Thyroid gland (tissue), 4 donors: Measurements from ENCODE around the gene WNT9B. TPM values are rescaled to one million over a fixed set of nuclear protein-coding genes. Genes with fewer than 3 reads are reported as not detected.

Source experiments
- DNase-seq, 2 donors: peaks; one replicate each; pipeline ENCODE4 v3.0.0-alpha.2; 2019
- H3K27ac ChIP-seq, 3 donors: fragments of 200-600 bp; sonication (generic); 1 replicate in 2 of 3; 2 replicates in 1 of 3; pipeline ENCODE4 v1.5.1; 2016 to 2019; ENCODE audit warnings: mild to moderate bottlenecking in 1 of 3, moderate library complexity in 1 of 3
- H3K27me3 ChIP-seq: fragments of 200-600 bp; sonication (generic); one replicate; pipeline ENCODE4 v1.5.1; 2019
- H3K36me3 ChIP-seq, 2 donors: fragments of 200-600 bp; sonication (generic); one replicate each; pipeline ENCODE4 v1.5.1; 2016 to 2019
- H3K4me1 ChIP-seq, 2 donors: fragments of 200-600 bp; sonication (generic); one replicate each; pipeline ENCODE4 v1.5.1; 2017 to 2019
- H3K4me3 ChIP-seq, 3 donors: fragments of 200-600 bp; sonication (generic); replicated peaks in 1 of 3; 1 replicate in 2 of 3; 2 replicates in 1 of 3; pipeline ENCODE4 v1.5.1; 2016; ENCODE audit warnings: mild to moderate bottlenecking in 1 of 3
- H3K9me3 ChIP-seq: fragments of 200-600 bp; sonication (generic); one replicate; pipeline ENCODE4 v1.5.1; 2017
- POLR2A ChIP-seq, 2 donors: fragments of 450-650 bp; IDR thresholded peaks; one replicate each; pipeline ENCODE4 v1.6.1; 2017; ENCODE audit warnings: antibody characterized with exemption in 2 of 2, mild to moderate bottlenecking in 2 of 2, moderate library complexity in 1 of 2
- WGBS, 2 donors: methylation state at CpG; one replicate each; pipeline ENCODE4 v1.1.5; 2017; 5-methylcytosine and 5-hydroxymethylcytosine counted together
- intact Hi-C: fragments of 100-400 bp; cut with DNase I; formaldehyde crosslinking; loops from one replicate; pipeline ENCODE4 v1.15.1; 2023
- total RNA-seq, 4 donors: library from RNA; depleted of rRNA; stranded (reverse); fragments of >200 nt; gene quantifications; one replicate each; pipeline ENCODE4 v1.2.3, GENCODE V29; 2016
- TF ChIP-seq, protein P1 (sequence below), 6 experiments: fragments of 200-600 bp in 3 of 6; fragments of 450-650 bp in 3 of 6; sonication (generic) in 3 of 6; IDR thresholded peaks; one replicate each; pipeline ENCODE4 v1.5.1; 2016 to 2019; ENCODE audit warnings: antibody characterized with exemption in 6 of 6, mild to moderate bottlenecking in 2 of 6, inconsistent platforms in 1 of 6, moderate library complexity in 1 of 6

Gene WNT9B
- total RNA-seq, 4 donors from 2014 or later, result 1.2 TPM; not detected in 3

DNA sequence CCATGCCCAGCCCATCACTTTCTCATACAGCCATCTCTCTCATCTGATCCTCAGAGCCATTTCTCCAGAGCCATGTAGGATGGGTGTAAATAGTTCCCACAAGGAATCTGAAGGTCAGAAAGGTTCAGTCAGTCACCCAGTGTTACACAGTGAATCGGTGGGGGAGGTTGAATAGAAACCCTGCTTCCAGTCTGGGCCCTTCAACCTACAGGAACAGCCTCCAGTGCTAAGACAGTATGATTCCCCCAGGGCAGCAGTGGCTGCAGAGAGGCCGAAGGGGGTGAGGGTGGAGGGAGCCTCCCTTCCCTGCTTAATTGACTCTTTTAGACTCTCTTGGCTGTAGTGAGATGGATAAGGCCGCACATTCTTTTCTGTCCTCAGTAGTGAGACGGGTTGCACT is 3.6 kb downstream of the WNT9B start:
- WGBS, 2 donors, result 70 to 82% methylated on average over 4 of the region's 4 CpGs
- peaks cover 5% of the 10 kb centered on the region for H3K27me3 ChIP-seq

DNA sequence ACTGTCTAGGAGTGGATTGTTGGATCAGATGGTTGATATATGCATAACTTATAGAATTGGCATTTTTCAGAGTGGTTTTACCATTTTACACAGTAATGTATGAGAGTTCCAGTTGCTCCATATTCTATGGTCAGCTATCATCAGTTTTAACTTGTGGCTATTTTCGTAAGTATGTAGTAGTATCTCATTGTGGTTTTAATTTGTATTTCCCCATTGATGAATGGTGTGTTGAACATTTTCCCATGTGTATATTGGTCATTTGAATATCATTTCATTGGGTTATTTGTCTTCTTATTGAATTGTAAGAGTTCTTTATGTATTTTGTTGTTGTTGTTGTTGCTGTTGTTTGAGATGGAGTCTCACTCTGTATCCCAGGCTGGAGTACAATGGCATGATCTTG is 6.2 kb downstream of the WNT9B start:
- no peak for DNase-seq
- H3K27ac ChIP-seq, result no peak overlapping the region
- no peaks in the 10 kb centered on the region for H3K4me1 ChIP-seq
- H3K27me3 ChIP-seq, result no peaks in the 10 kb centered on the region
- H3K9me3 ChIP-seq, result no peaks in the 10 kb centered on the region
- TF ChIP-seq POLR2A (IDR thresholded peaks at IDR 0.05), result no peak
- TF ChIP-seq, protein P1, sequence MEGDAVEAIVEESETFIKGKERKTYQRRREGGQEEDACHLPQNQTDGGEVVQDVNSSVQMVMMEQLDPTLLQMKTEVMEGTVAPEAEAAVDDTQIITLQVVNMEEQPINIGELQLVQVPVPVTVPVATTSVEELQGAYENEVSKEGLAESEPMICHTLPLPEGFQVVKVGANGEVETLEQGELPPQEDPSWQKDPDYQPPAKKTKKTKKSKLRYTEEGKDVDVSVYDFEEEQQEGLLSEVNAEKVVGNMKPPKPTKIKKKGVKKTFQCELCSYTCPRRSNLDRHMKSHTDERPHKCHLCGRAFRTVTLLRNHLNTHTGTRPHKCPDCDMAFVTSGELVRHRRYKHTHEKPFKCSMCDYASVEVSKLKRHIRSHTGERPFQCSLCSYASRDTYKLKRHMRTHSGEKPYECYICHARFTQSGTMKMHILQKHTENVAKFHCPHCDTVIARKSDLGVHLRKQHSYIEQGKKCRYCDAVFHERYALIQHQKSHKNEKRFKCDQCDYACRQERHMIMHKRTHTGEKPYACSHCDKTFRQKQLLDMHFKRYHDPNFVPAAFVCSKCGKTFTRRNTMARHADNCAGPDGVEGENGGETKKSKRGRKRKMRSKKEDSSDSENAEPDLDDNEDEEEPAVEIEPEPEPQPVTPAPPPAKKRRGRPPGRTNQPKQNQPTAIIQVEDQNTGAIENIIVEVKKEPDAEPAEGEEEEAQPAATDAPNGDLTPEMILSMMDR (IDR thresholded peaks at IDR 0.05), result no peak
- 91 to 94% methylated on average over 1 of the region's 1 CpG for WGBS, 2 donors
- intact Hi-C loops, result no loop called here
- no peak overlapping the region for H3K4me3 ChIP-seq
- H3K36me3 ChIP-seq, result no peaks in the 10 kb centered on the region

More for the DNA sequence above, 3.6 kb downstream of the WNT9B start:
- no peaks in the 10 kb centered on the region for H3K36me3 ChIP-seq
- no peak for TF ChIP-seq POLR2A (IDR thresholded peaks at IDR 0.05)
- TF ChIP-seq, protein P1 (IDR thresholded peaks at IDR 0.05), result no peak
- no peak overlapping the region for H3K27ac ChIP-seq
- H3K9me3 ChIP-seq, result no peaks in the 10 kb centered on the region
- no peak overlapping the region for H3K4me3 ChIP-seq
- intact Hi-C loops, result no loop called here
- DNase-seq, result no peak
- H3K4me1 ChIP-seq, result peaks cover 5 to 18% of the 10 kb centered on the region in 2 donors

DNA sequence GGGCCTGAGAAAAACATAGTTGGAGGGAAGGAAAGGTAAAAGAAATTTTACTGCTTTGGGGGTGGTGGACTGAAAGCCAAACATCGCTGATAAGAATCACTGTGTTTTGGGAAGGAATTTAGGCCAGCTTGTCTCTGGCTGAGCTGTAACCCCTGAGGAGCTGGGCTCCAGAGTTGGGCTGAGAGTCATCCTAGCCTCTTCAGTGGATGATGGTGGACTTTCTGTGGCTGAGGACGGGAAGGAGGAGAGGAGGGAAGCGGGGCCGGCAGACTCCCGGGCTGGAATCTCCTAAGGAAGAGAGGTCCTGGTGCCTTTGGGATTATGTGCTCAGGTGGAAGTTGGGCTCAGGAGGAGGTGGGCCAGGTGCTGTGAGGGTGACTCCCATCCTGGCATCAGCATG is 8.6 kb downstream of the WNT9B start:
- Histone ChIP-seq H3K9me3 (no peaks in the 10 kb centered on the region), H3K4me3 (no peak overlapping the region), H3K27me3 (no peaks in the 10 kb centered on the region), H3K4me1 (no peaks in the 10 kb centered on the region), H3K27ac (no peak overlapping the region), H3K36me3 (no peaks in the 10 kb centered on the region)
- WGBS, 2 donors, result 61 to 68% methylated on average over 5 of the region's 5 CpGs
- no peak for DNase-seq
- no peak for TF ChIP-seq POLR2A (IDR thresholded peaks at IDR 0.05)
- TF ChIP-seq, protein P1 (IDR thresholded peaks at IDR 0.05), result no peak
- intact Hi-C loops, result no loop called here

DNA sequence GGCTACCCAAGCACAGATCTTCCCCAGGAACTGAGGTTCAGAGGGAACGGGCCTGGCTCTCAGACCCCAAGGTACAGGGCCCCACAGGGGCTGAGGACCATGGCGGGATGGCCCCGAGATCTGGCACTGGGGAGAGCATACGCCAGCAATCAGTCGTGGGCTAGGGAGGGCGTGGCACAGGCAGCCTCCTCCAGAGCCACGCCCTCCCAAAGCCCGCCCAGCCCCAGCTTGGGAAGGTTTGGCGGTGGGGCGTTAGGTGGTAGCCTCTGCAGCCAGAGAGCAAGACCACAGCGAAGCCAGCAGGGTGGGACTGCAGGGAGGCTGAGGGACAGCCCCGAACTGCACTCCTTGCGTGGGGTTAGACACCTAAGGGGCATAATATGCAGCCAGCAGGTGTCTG is 11.6 kb downstream of the WNT9B start:
- no peak for DNase-seq
- Histone ChIP-seq H3K27me3 (no peaks in the 10 kb centered on the region), H3K9me3 (no peaks in the 10 kb centered on the region), H3K27ac (no peak overlapping the region), H3K4me1 (no peaks in the 10 kb centered on the region), H3K4me3 (no peak overlapping the region), H3K36me3 (no peaks in the 10 kb centered on the region)
- no peak for TF ChIP-seq POLR2A (IDR thresholded peaks at IDR 0.05)
- intact Hi-C loops, result no loop called here
- 31 to 34% methylated on average over 10 of the region's 13 CpGs for WGBS, 2 donors

DNA sequence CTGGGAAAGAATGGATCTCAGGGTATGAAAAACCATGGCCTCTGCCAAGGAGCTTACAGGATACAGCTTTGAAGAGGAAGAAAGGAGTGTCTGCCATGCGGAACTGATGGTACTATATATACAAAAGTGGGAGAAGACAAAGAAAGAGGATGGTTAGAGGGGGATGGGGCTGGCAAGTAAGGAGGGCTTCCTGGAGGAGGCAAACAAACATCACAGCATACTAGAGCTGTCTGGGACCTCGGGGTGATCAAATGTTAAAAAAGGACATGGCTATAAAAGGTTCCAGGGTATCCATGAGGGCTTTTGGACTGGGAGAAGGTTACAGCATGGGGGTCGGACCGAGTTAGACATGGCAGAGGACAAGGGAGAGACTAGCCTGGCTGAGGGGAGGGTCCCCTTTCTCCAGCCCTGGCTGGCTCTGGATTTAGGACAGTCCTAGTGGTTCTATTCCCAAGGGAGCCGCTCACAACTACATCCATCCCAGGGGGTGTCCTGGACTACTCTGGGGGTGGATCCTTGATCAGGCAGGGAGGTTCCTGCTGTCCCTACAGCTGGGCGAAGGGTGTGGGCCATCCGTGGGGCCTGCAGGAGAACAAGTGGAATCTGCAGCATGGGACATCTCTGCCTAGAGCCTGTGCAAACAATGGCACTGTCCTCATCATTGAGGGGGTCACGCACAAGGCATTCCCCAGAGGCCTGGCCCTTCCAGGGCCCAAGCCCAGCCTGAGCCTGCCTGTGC is 12.2 kb downstream of the WNT9B start:
- H3K27me3 ChIP-seq, result no peaks in the 10 kb centered on the region
- WGBS, 2 donors, result 82 to 84% methylated on average over 7 to 8 of the region's 8 CpGs
- no peaks in the 10 kb centered on the region for H3K9me3 ChIP-seq
- no peak overlapping the region for H3K27ac ChIP-seq
- no peaks in the 10 kb centered on the region for H3K4me1 ChIP-seq
- DNase-seq, result no peak
- intact Hi-C loops, result no loop called here
- H3K36me3 ChIP-seq, result no peaks in the 10 kb centered on the region
- no peak overlapping the region for H3K4me3 ChIP-seq
- TF ChIP-seq, protein P1 (IDR thresholded peaks at IDR 0.05), result no peak
- no peak for TF ChIP-seq POLR2A (IDR thresholded peaks at IDR 0.05)
